NK-92 (cell line): ENCODE measurements around the gene SIK3.

Experiments used
- DNase-seq: peaks from one replicate; lab custom pipeline; 2025; ENCODE audit not compliant: unreplicated experiment; lab: John Stamatoyannopoulos, UW

The SIK3 gene

DNA sequence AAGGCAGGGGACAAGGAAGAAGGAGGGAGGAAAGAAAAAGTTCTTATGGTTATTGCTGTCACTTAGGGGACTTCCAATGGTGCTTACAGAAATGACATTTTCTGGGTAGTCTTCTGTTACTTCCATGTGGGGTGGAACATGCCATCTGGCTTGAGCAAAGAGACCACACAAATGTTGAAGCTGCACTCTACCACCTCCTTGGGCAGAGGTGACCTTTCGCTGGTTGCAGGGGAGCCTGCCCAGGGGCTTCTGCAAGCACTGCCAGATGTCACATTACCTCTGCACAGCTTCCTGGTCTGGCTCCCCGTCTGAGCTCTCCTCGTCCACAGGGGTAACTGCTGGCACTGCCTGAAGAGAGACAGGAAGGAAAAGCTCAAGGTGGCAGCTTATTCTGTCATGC lies 228.2 kb downstream of the SIK3 start:
- no peak for DNase-seq

DNA sequence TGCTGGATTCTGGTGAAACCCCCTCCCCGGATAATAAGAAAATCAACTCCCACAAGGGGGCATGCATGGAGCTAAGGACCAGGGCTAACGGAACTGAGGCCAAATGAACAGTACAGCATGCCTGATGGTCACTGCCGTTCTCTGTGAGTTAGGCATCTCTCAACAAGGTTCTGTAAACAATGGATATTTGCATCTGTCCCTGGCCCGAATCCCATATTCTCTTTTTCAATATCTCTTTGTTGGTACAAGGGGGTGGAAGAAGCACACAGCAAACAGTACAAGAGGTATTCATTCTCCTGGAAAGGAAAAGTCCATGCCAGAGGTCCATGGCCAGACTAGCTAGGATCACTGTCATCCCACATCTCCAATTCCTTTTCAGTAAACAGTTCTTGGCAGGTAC lies 228.6 kb downstream of the SIK3 start:
- DNase-seq = no peak

DNA sequence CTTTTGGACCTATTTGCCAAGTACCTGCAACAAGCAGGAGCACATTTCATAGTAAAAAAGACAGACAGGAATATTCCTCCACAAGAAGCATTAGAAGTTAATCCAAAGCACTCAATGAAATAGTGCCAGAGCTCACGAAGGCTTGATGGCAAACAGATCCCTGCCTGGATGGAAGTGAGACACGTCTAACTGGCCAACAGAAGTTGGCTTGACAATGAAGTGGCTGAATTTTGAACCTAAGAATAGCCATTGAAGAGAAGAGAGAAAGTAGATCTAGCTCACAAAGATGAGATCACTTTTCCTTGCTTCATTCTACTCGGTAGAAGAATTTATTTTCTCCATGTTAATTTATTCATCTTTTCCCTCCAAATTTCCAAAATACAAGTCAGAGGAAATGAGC lies 230.2 kb downstream of the SIK3 start:
- no peak for DNase-seq

DNA sequence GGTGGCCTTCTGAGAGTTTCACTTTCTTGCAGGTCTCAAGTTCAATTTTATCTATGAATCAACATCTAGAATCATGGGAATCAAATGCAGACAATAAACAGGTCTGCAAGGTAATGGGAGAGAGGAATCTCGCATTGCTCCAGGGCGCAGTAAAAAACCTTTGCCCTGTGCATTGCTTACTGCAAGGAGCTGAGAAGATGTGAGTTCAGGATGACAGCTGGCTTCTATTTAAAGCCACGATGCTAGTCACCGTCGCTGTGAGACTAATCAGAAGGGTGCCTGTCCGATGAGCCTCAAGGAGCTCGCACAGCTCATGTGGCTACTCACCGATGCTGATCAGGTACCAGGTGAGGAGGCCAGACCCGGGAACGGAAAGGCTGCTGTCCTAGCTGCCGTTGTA lies 230.6 kb downstream of the SIK3 start:
- DNase-seq = no peak

DNA sequence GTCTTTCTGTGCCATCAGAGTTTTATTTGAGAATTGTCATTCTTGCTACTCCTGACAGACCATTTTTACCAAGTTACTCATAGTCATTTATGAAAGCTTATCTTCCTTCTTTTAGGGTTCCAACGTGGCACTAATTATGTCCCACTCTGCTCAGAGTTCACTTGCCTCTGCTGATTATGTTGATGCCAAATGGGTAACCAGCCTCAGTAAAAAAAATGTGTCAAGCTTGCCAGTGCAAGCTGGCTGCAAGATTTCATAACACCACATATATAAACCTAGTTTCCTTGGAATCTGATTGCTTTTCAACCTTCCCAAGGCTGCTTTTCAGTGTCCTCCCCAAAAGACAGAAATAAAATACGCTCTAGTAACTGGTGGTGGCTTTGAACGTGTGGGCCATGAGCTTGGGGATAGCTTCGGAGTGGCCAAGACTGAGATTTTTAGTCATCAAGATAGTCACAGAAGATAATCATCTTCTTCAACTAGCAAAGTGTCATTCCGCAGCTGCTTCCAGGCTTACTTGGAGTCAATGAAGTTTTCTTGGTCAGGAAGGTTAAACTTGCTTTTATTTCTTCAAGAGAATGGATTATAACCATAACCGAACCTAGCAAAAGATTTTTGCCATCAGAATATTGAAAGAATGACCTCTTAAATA lies 231.3 kb downstream of the SIK3 start:
- no peak for DNase-seq

DNA sequence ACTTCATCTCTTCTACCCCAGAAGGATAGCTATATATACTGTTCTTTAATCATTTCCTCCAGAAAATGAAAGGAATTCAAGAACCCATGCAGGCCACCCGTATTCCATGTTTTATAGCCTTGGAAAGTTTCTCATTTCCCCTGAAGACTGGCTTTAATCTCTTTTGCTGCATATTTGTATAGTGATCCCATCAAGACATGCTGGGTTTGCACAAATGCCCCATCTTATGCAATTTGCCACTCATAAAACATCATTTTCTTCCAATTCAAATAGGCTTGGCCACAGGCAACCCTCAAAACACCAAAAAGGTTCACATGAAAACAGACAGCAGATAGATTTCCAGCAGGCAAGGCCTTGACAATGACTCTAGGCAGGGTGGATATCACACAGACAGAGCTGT lies 232.5 kb downstream of the SIK3 start:
- DNase-seq = no peak

DNA sequence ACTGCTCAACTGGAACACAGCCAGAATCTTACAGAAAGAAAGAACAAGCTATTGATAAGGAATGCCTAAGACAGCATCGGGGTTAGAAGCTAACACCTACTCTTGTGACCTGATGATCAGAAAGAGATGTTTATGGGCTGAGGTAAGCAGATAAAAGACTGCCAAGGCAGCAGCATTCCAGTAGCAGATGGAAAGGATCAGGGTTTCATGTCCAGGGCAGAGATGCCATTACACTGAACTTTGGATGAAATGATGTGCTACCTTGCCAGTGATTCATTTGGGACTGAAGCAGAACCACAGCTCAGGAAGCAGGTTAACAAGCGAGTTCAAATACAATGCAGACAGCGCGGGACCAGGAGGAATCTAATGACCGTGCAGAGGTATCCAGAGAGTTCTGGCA lies 233.7 kb downstream of the SIK3 start:
- no peak for DNase-seq

DNA sequence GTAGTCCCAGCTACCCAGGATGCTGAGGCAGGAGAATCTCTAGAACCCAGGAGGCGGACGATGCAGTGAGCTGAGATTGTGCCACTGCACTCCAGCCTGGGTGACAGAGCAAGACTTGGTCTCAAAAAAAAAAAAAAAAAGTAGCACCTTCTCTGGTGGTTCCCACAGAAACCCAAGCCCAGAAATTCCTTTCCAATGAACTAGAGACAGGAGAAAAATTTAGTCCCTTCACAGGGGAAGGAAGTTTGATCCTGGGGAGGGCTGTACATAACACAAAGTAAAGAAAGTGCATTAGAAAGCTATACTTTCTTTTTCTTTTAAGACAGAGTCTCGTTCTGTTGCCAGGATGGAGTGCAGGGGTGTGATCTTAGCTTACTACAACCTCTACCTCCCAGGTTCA lies 235.3 kb downstream of the SIK3 start:
- DNase-seq = no peak

DNA sequence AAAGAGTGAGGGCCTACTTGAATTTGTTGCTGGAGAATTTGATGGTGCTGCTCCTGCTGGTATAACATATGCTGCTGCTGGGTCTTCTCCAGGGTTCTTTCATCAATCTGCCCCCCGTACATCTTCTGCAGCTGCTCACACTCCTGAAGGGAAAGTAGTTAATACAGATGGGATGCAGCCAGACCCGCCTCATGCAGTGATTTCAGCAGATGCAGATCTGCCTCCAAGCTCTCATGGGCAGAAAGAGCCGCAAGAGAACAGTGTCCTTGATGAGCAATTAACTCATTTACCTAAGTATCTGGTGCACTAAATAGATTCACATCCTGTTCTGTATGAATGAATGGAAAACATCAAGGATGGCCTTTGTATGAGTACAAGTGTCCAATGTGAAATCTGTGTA lies 236.0 kb downstream of the SIK3 start:
- no peak for DNase-seq

DNA sequence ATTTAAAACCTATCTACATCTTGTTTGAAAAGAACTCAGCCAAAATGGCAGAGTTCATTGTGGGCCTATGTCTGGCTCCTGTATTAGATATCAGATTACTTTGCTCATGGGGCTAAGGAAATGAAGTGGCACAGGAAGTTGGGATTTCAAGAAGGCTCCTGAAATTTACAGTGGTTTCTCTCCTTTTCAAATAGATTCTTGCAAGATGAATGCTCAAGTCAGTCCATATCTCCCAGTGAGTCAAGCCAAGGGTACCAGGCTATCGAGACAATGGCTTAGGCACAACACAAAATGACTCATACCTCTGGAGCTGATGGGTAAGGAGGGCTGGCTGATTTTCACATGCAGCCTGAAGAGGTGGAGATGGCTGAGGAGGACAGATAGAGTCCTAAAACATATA lies 236.7 kb downstream of the SIK3 start:
- DNase-seq = no peak

DNA sequence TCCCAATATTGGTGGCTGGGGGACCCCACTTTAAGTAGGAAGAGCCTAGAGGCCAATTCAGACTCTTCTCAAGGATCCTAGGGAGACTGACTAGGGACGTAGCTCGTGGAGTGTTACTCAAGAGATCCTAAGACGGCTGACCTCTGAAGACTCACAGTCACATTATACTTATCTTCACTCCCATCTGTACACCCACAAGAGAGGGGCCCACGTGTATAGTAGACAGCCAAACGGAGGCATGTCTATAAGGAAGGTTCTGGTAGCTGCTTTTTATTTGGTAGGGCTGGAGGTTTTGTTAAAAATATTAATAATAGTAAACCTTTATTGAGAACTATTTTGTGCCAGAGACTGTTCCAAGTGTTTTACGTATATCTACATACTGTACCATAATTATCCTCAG lies 237.9 kb downstream of the SIK3 start:
- DNase-seq = no peak

DNA sequence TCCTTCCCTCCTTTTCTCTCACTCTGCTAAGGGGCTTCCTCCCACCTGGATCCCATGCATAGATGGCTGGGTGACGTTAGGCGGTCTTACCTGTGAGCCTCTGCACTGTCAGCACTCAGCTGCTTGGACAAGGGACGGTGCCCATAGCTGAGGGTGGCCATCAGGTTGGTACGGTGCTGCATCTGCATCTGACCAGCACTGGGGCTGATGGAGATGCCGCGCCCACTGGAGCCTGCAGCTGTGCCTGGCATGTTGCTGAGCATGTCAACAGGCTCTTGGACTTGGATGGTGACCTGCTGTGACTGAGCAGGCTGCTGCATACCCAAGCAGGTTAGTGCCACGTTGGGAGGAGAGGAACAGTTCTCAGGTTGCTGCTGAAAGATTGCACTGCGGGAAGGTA lies 239.1 kb downstream of the SIK3 start:
- no peak for DNase-seq

DNA sequence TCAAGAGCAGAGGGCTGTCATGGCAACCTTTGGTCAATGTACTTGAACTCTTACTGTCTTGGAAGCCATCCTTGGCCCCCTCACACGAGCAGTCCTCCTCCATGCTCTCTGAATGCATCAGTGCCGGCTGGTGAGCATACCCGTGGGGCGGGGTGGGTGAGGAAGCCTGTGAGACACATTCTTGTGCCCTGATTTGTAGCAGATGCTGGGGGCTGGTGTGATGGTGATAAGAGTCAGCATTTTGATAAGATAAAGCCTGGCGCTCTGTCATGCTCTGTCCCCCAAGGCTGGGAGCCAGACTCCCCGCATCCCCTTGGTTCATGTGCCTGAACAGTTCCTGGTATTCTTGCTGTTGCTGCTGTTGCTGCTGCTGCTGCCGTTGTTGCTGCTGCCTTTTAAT lies 240.3 kb downstream of the SIK3 start:
- no peak for DNase-seq

DNA sequence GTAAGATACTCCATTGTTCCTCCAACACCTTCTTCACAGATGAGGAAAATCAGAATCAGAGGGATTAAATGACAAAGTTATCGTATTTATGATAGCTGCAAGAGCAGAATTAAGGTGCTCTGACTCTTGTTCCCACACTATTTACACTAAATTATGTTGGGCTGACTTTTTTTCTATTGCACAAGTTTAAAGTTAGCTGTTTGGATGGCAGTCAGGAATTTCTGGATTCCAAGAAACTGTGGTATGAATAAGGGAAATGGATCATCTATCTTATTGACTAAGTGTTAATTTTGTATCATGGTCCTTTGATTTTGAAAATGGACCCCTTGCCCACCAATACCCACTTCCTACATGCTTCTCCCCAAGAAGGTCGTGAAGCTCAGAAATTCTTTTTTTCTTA lies 240.9 kb downstream of the SIK3 start:
- no peak for DNase-seq

DNA sequence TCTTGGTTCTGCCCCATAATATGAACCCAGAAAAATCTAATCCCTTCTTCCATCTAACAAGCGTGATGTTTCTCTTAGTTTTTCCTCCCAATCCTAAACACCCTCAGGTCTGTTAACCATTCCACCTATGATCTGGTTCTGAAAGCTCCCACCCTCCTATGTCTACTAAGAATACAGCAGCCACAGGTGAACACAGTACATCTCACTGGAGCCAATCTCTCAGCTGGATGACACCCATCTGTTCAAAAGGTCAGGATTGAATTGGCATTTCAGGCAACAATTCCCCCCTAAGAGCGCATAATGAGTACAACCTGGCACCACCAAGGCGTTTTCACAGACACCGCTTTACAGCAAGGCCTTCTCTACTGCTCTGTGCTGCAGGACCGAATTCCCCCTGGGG lies 241.8 kb downstream of the SIK3 start:
- no peak for DNase-seq

DNA sequence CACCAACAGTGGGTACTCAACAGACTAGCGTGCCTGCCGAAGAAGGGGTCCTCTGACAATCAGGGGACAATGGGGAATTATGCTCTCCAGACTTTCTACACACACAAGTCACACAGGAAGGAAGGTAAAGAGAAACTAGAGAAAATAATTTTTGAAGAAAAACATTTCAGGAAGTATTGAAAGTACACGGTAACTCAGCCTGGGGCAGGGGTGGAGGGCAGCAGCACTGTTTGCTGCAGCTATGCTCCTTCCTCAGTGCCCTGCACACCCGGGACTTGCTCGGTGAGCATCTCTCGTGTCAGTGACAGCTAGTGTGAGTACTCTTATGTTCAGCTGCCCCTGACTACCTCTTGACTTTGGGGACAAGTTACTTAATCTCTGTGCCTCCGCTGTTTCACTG lies 242.8 kb downstream of the SIK3 start:
- no peak for DNase-seq

DNA sequence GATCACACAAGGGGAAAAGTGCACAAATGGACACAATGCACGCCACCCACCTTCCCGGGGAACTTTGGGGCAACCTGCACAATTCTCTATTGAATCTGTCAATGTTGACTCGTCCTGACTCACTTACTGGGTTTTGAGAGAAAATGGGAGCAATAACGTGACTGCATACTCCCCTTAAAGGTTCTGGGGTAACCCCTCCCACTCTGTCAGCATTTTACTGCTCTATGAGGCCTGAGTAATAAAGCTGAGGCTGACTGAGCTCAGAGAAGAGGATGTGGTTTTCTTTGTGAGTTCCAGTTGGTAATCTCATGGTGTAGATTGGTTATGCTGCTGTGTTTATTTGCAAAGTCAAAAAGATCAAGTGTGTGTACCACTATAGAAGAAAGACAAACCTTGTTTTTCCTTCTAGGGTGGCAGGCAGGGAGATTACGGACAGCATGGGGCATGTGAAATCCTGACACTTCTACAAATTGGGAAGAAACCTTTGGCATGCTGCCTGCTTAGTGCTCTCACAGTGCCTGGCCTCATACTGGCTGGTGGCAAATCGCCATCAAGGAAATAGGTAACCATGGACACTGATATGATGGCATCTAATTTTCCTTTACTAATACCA lies 244.7 kb downstream of the SIK3 start:
- DNase-seq = no peak

DNA sequence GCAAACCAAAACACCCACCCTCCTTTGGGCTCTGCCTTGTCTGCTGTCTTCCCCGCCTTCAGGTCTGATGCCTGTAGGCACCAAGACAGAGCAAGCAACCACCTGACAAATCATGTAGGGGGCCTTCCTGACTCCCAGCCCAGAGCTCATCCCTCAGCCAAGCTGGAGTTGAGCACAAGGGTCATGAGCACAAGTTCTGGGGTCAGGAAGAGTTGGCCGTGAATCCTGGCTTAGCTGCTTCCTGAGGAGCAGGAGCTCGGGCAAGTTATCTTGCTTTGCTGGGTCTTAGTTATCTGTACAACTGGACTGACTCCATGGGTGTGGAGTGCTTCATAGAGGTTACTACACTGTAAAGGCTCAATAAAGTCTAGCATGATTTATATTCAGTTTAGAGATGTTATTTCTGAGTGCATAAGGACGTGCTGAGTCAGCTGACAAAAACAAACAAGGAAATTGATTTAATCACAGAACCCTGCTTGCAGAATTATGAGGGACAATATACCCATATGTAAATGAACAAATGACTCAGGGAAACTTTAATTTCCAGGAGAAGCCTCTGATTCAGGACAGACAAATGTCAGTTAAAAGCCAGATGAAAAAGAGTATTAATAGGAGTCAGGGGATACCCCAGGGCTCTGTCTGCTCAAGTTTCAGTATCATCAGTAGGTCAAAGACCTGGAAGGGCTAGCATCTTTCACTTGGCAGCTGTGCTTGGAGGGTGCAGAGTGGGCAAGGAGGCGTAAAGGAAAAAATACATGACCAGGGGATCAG lies 245.8 kb downstream of the SIK3 start:
- DNase-seq = no peak

DNA sequence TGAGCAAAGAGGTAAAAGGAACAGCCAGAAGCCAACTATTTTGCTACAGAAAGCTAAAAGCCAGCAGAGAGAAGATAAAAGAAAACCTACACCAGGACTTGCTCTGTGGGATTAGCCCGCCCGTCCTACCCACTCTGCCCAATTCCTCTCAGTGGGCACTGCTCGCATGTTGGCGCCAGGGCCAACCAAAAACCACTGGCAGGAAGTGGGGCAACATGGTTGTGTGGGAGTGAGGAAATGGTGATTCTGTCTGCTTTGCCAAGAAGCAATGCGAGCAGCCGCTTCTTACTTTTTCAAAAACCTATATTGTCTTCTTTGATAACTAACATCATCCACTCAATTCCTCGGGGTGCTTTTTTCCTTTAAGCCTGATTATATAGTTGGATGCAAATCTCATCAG lies 246.6 kb downstream of the SIK3 start:
- no peak for DNase-seq

DNA sequence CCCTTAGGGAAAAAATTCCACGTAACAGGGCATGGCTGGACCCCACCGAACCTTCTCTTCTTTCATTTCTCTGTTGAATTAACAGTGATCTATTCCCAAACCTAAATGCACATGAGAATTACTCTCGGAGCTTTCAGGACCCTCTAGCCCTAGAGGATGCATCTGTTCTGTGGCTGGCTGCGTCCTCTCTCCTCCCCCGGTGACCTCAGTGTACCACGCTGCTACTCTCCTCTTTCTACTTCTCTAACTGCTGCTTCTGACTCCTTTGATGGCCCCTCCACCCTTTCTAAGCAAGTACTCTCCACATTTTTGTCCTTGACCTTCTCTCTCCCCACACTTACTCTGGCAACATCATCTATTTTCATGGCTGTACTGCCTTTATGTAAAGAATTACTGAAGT lies 248.7 kb downstream of the SIK3 start:
- DNase-seq = no peak

DNA sequence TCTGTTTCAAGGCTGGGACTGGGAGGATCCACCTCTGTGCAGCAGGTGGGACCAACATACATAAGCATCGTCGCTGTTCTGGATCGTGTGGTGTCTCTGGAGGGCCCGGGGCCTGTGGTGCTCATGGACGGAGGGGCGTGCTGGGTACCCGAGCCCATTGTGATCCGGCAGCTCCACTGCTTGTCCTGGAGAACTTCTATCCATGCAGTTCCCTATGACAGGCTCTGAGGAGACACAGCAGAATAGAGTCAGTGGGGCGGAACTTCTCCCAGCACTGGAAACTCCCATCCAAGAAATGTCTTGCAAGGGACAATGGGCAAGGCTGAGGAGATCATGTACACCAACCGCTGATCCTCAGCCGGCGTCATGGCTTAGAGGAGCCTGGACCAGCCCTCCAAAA lies 249.2 kb downstream of the SIK3 start:
- DNase-seq = no peak

DNA sequence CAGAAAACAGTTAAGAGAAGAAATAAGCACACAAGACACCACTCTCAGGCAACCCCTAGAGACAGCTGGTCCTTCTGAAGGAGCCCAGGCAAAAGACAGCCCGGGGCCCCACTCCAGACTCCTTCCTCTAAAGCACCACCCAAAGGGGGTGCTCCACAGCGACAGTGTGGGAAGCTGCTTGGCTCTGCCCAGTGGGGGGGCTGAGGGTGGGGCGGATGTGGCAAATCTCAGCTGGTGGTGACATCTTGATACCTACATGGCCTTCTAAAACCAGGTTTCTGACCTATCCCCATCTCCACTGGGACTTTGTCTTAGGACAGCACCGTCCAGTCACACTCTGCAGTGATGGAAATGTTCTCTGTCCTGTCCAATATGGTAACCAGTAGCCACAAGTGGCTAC lies 250.6 kb downstream of the SIK3 start:
- DNase-seq = no peak

DNA sequence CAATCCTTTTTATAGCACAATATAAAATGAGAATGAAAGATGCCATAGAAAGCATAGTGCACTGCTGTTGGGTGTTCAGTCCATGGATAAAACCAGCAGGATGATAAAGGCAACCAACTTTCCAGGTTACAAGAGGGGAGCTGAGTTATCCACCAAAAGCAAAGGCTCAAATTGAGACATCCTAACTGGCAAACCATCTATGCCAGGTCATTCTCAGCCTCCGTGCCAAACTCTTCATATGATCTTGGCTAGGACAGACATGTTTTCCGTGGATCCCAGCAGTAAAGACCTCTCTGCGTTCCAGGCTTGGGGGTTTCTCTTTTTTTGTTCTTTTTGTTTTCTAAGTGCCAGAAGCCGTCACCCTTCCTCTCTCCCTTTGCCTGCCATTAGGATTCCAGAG lies 253.5 kb downstream of the SIK3 start:
- no peak for DNase-seq
